SH-SY5Y (cell line): ENCODE results near the gene ATAD3C.

Source experiments
- GATA2 ChIP-seq: IDR thresholded peaks from 2 replicates; pipeline ENCODE4 v1.6.1; 2011; ENCODE audit warnings: mild to moderate bottlenecking, low read depth, low read length
- GATA3 ChIP-seq: IDR thresholded peaks from 2 replicates; pipeline ENCODE4 v1.6.1; 2011; ENCODE audit warnings: low read depth, mild to moderate bottlenecking, low read length, moderate library complexity

DNA sequence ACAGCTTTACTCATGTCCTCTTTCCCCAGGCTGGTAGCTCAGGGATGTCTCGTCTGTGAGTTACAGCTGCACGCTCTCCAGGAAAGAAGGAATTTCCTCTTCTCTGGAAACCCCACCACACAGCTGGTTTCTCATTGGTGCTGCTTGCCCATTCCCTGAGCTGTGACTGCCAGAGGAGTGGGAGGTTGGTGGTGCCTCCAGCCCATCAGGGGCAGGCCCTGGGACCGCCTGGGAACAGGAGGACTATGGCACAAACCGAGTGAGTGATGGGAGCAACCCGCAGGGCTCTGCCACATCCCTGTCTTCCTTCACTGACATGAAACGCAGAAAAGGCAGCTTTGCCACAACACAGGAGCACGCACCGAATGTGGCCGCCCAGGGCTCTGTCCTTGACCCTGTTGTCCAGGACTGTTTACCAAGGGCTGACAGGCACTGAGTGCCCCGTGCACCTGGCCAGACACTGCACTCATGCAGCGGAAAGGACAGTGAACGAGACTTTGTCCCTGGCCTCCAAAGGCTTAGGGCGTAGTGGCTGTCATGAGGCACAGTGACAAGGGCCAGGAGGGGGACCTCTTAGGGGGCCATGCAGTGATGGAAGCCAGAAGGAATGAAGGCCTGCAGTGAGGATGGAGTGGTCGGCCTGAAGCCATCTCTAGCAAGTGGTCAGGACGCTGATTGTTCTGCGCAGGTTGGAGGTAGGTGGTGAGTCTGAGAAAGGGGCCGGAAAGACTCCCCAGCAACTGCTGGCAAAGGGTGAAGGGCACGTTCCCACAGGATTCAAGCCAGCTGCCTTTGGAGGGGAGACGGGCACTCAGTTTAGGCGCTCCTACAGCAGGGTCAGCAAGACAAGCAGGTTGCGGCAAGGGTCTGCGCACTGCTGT is 48.7 kb upstream of the ATAD3C start:
- no peak for TF ChIP-seq GATA2
- TF ChIP-seq GATA3: no peak
